NOMO-1 treated with DMSO at 0.1 percent for 48 hours (cell line): ENCODE data around the gene FXYD6.

Experiments
- DNase-seq: peaks from one replicate; lab custom pipeline; 2025; ENCODE audit not compliant: unreplicated experiment; lab: John Stamatoyannopoulos, UW

The FXYD6 gene

GRCh38 chr11:117888139-117888566 is 11.7 kb upstream of the FXYD6 start:
- no peak for DNase-seq

GRCh38 chr11:117887431-117888138 is 11.1 kb upstream of the FXYD6 start:
- DNase-seq: no peak

DNA sequence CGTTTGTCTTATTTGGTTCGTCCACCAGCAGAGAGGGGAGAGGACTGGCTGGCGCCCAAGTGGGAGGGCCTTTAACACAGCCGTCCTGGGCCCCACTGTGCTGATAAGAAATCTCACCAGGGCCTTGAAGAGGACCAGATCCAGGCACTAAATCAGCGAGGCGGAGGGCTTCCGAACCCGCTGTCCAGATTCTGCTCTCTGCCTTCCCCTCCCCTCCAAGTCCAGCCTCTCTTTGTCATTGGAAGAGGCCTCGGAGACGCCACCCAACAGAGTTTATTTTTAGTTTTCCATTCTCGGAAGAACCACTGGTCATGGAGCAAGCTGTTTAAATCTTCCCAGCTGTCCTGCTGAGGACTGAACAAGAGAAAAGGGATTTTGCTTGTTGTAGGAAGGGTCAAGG is 9.3 kb upstream of the FXYD6 start:
- DNase-seq: no peak

DNA sequence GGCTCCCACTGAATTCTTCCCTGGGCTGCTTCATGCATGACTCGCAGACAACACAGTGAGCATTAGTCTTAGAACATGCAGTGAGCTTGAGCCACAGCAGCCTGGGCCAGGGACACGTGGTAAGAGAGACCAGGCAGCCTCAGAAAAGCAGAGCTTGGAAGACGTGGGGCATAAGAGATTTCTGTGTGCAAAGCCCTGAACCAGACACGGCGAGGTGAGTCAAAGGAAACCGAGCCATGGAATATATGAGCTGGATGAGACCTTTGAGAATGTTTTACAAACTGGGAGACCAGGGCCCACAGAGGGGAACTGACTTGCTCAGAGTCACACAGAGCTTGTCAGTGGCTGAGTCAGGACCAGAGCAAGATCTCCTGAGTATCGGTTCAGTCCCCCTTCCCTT is 8.5 kb upstream of the FXYD6 start:
- DNase-seq: no peak

DNA sequence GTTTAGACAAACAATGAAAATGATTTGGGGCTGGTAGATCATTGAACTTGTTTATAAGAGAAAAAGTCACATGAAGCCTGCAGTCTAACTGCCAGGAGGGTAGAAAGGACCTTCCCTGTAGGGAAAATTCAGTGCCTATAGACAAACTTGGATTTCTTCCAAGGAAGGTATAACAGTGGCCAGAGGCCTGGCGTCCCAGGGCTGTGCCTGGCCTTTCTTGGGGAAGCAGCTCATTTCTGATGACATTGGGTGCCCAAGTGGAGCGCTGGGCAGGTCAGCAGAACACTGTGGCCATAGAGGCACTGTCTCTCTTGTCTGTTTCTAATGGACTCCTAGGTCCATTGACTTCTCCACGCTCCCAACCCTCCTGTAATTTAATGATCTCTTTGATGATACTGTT is 6.6 kb upstream of the FXYD6 start:
- DNase-seq: no peak

DNA sequence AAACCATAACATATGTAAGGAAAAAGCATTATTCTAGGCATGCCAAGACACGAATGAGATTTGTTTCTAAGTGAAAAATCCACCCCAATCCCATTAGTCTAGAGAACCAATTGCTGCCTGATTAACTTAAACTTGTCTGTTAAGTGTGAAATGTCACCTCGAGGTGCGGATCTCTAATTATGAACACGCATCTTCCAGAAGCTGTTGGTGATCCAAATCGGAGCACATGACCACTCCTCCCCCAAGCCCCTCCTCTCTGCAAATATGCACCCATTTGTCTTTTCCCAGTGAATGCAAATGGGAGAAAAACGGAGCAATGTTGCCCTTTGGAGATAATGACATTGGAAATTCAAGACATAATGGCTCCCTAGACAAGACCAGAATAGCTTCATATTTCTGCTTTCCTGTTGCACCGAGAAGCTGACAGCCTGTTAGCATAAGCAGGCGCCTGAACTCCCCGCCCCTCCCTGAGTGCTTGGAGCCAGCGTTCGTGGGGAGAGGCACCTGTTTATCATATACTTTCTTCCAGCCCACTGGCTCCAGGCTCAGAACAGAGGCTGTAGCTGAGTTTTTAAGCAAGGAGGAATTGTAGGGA is 6.0 kb upstream of the FXYD6 start:
- DNase-seq: no peak

- DNase-seq: no peak
These were observed 4.8 kb upstream of the FXYD6 start for GRCh38 chr11:117881217-117881616.

GRCh38 chr11:117879516-117880480 is 3.3 kb upstream of the FXYD6 start:
- DNase-seq: no peak

DNA sequence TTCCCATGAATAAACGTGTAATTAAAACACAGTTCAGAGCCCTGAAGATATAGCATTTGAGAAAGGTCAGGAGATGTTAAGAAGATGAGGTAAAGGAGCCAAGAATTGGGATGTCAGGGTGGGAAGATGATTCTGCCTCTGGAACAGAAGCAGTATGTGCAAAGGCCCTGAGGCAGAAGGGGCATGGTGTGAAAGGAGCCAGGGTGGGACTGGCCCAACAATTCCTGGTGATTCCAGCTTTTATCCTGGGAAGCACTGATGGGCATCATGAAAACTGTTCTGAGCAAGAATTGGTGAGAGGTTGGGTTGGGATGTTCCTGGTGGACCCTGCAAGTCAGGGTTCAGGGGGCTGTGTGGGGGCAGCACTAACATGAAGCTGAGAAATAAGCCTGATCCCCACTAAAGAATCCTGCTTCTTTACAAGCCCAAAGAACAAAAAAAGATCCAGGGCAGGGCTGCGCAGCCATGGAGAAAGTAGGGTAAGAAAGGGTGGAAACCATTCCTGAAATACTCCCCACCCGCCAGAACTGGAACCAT is 2.5 kb upstream of the FXYD6 start:
- DNase-seq: no peak

DNA sequence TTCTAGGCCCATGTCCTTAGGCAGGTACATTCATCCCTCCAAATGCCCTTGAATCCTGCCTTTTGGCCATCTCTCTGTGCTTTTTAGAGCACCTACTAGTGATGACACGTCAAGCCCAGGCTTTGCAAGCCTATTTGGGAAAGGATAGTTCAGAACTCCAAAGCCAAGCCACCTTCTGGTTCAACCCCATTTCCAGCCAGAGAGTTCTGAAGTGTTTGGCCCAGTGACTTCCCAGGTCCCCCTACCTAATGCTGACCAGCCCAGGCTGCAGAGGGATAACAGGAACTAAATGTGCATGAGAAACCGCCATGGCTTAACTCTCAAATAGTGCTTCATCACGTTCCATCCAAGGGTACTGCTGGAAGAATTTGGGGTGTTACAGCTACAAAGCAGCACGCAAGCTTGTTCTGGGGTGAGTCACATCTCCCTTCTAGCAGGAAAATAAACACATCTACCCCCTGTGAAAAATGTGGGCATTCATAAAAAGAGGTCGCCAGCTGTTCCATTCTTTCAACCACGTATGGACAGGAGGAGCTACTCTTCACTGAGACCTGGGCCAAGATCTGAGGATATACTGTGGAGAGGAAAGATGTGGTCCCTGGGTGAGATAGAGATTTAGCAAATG is 2.0 kb upstream of the FXYD6 start:
- no peak for DNase-seq

GRCh38 chr11:117877120-117877784 is 794 bp upstream of the FXYD6 start:
- no peak for DNase-seq

DNA sequence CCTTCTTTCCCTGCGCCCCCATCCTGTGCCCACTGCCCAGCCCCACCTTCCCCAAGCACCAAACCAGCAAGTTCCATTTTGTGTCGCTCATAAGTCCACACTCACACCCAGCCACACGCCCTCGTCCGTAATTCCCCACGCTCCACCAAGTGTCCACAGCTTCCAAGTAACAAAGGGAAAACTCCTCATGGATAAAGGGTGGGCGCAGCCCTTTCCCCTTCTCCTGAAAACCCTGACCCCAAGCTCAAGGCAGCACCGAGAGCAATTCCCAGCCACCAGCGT is 458 bp downstream of the FXYD6 start:
- DNase-seq: no peak

GRCh38 chr11:117875382-117876058 is 938 bp downstream of the FXYD6 start:
- no peak for DNase-seq

- DNase-seq: no peak
These were observed 1.5 kb downstream of the FXYD6 start for GRCh38 chr11:117874910-117875381.

- no peak for DNase-seq
These were observed 2.1 kb downstream of the FXYD6 start for GRCh38 chr11:117874253-117874909.

GRCh38 chr11:117873828-117874125 is 2.7 kb downstream of the FXYD6 start:
- no peak for DNase-seq

GRCh38 chr11:117872975-117873827 is 3.3 kb downstream of the FXYD6 start:
- no peak for DNase-seq

GRCh38 chr11:117872420-117872961 is 4.0 kb downstream of the FXYD6 start:
- DNase-seq: no peak

DNA sequence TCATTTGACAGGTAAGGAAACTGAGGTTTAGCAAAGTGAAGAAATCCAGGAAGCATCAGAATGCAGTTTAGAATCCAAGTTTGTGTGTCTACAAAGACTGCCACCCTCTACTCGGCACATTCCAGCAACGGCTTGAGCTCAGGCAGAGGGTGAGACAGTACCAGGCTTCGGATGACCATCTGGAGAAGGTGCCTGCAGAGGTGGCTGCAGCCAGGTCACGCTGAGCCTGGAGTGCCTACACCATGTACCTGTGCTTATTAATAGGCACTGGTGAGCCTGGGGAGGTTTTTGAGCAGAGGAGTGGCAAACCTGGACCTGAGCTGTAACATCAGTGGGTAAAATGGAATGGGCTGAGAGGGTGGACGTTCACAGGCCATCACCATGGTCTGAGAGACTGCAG is 4.7 kb downstream of the FXYD6 start:
- DNase-seq: no peak
